GM21723 (cell line): ENCODE results near the gene ZMYND10.
A peak's percentile ranks its signal among the peaks of the same experiment; 100 is the strongest.

ENCODE experiments used
- ATAC-seq: cut with Tn5 transposase; IDR thresholded peaks from one replicate; pipeline ENCODE4 v1.9.1; 2021; ENCODE audit warnings: mild to moderate bottlenecking, moderate library complexity; ENCODE audit not compliant: unreplicated experiment

Gene ZMYND10

GRCh38 chr3:50292159-50293078, 53.1 kb downstream of the ZMYND10 start, which contains the start of gene IFRD2:
IFRD2 (minus strand) TSS chr3:50292429; CDS start chr3:50292274, 155 bp downstream.
- peak; percentile 93 for ATAC-seq
